Activated CD8-positive, alpha-beta memory T cell treated with anti-CD3 and anti-CD28 coated beads, Interleukin-2, amount 10 ng/mL, durations not matched to agents 7 days and 5 days (primary cell): Measurements from ENCODE around the gene TGFB1. TPM values are rescaled to one million over a fixed set of nuclear protein-coding genes. Genes with fewer than 3 reads are reported as not detected.

Source experiments
- ATAC-seq: fragments of 150-1000 bp; cut with Tn5 transposase; one replicate; pipeline ENCODE4 v1.10.0; 2021; ENCODE audit warnings: moderate library complexity
- CTCF ChIA-PET: fragments of 350-600 bp; sonication (Branson Sonifier 250); formaldehyde crosslinking; loops from one replicate; lab custom pipeline; 2021; ENCODE audit warnings: antibody characterized with exemption; lab: Charles Lee
- DNase-seq: peaks from one replicate; pipeline ENCODE4 v3.0.0-alpha.2; 2020
- H3K27ac Mint-ChIP-seq: one replicate; pipeline ENCODE4 v1.8.0; 2021; ENCODE audit warnings: mild to moderate bottlenecking, mixed read lengths
- H3K27me3 Mint-ChIP-seq: one replicate; pipeline ENCODE4 v1.8.0; 2021; ENCODE audit warnings: mixed read lengths
- H3K36me3 Mint-ChIP-seq: one replicate; pipeline ENCODE4 v1.8.0; 2021; ENCODE audit warnings: mild to moderate bottlenecking, mixed read lengths
- H3K4me1 Mint-ChIP-seq: one replicate; pipeline ENCODE4 v1.8.0; 2021; ENCODE audit warnings: mixed read lengths
- H3K4me3 Mint-ChIP-seq: one replicate; pipeline ENCODE4 v1.8.0; 2021; ENCODE audit warnings: mild to moderate bottlenecking, moderate library complexity, mixed read lengths
- H3K9me3 Mint-ChIP-seq: one replicate; pipeline ENCODE4 v1.8.0; 2022; ENCODE audit warnings: low read depth, mixed read lengths
- total RNA-seq, 2 experiments: library from RNA; stranded (reverse); gene quantifications; one replicate each; pipeline ENCODE4 v1.2.3, GENCODE V29; 2021

The TGFB1 gene
- total RNA-seq, 2 experiments from 2014 or later, result 171 to 179 TPM

DNA sequence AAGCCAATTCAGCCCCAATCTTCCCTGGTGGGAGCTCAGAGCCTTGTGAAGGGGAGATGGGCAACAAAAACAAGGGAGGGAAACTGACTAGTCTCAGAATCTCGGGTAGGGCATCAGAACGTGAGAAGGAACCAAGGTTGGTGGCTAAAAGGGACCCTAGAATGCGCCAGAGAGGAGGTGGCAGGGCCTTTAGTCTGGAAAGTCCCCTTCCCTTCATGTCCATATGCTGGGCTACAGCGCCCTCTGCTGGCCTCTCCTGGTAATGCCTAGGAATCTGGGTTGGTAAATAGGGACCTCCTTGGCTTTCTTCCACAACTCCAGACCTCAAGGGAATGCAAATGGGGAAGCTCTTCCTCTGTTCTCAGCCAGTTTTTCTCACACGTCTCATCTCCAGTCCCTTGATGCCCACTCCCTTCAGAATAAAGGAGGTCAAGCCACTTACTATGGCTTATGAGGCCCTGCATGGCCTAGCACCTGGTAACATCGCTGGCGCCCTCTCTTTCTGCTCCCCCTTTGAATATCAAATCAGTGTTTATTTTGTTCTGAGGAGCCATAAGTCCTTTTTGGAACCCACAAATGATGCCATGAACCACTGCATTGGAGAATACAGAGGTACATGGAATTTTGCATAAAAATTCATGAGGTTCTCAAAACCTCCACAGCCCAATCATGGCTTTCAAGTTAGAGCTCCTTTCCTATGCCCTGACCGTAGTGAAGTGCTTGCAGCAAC, 45.1 kb downstream of the TGFB1 start:
- Mint-ChIP-seq H3K36me3 (peaks cover 57% of the 10 kb centered on the region), H3K27me3 (no peaks in the 10 kb centered on the region), H3K27ac (peak overlapping the region; percentile 94), H3K9me3 (no peaks in the 10 kb centered on the region), H3K4me1 (peaks cover 82% of the 10 kb centered on the region), H3K4me3 (peak overlapping the region; percentile 95)
- peak; percentile 50 for ATAC-seq
- peak; percentile 95 for DNase-seq
- CTCF ChIA-PET, result interaction anchor here (0.8 to 11.7 kb wide), 31 partner anchors 9 to 647 kb away, joined by 3 to 110 read pairs (median 5); partner anchors contain the start of genes B9D2 and HNRNPUL1

DNA sequence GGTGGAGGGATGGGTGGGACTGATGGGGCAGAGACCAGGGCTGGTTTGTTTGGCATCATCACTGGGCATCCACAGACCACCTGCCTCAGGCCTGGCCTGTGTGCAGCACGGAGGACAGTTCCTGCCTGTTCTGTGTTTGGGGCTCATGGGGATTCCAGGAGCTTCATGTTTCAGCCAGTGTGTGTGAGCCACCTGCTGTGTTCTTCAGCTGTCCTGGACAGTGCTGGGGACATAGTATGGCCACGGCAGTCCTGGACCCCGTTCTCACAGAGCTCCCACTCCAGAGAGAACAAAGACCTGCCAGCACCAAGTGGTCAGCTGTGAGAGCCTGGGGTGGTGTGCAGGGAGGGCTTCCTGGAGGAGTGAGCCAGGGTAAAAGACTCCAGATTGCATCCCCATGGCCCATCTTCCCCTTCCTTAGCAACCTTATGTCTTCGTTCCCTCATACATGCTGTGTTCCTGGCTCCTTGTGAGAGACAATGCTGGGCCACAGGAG, 45.7 kb downstream of the TGFB1 start:
- H3K36me3 Mint-ChIP-seq, result peaks cover 55% of the 10 kb centered on the region

DNA sequence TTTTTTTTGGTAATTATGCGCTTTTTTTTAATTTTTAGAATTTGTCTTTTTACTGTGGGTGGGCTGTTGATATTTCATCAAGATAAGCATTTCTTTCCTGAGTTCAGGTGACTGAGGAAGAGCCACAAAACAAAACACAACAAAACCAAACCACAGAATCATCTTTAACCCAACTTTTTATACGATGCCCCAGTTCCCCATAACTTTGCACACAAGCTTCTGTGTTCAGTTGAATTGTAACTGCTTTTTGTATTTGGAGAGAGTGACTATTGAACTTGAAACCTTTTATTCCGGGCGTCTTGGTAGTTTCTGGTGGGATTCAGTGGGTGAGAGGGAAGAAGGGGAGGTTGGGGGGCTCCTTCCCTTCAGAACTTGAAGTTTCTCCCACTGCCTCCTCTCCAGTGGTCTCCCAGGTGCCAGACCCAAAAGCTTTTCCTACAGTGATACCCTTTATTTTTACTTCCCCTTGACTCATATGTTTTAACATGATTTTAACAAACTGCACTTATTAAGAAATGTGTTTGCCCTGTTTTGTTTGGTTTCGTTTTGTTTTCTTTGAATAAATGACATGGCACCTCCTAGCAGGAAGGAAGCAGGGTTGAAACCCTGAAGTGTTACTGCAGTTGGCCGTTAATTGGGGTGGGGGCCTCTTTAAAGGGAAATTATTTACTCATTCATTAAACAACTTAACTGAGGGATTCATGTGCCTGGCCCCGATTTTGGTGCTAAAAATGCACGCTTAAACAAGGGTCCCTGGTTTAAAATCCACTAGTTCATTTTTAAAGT, 46.4 kb downstream of the TGFB1 start:
- DNase-seq, result peak; percentile 60
- no peaks in the 10 kb centered on the region for H3K9me3 Mint-ChIP-seq
- peaks cover 85% of the 10 kb centered on the region for H3K4me1 Mint-ChIP-seq
- peak overlapping the region; percentile 60 for H3K4me3 Mint-ChIP-seq
- H3K27me3 Mint-ChIP-seq, result no peaks in the 10 kb centered on the region
- ATAC-seq, result no peak
- peak overlapping the region; percentile 94 for H3K27ac Mint-ChIP-seq
- H3K36me3 Mint-ChIP-seq, result peaks cover 55% of the 10 kb centered on the region
- CTCF ChIA-PET, result interaction anchor here (0.6 to 11.7 kb wide), 16 partner anchors 9 to 517 kb away, joined by 3 to 110 read pairs (median 6); partner anchors contain the start of genes B9D2 and HNRNPUL1

More for the DNA sequence above, 45.7 kb downstream of the TGFB1 start:
- peak; percentile 5 for ATAC-seq
- peak overlapping the region; percentile 94 for H3K27ac Mint-ChIP-seq
- no peak for DNase-seq
- H3K9me3 Mint-ChIP-seq, result no peaks in the 10 kb centered on the region
- H3K27me3 Mint-ChIP-seq, result no peaks in the 10 kb centered on the region
- peaks cover 82% of the 10 kb centered on the region for H3K4me1 Mint-ChIP-seq
- CTCF ChIA-PET, result interaction anchor here (0.9 to 11.7 kb wide), 24 partner anchors 9 to 646 kb away, joined by 3 to 110 read pairs (median 5); partner anchors contain the start of genes B9D2 and HNRNPUL1
- peak overlapping the region; percentile 95 for H3K4me3 Mint-ChIP-seq

DNA sequence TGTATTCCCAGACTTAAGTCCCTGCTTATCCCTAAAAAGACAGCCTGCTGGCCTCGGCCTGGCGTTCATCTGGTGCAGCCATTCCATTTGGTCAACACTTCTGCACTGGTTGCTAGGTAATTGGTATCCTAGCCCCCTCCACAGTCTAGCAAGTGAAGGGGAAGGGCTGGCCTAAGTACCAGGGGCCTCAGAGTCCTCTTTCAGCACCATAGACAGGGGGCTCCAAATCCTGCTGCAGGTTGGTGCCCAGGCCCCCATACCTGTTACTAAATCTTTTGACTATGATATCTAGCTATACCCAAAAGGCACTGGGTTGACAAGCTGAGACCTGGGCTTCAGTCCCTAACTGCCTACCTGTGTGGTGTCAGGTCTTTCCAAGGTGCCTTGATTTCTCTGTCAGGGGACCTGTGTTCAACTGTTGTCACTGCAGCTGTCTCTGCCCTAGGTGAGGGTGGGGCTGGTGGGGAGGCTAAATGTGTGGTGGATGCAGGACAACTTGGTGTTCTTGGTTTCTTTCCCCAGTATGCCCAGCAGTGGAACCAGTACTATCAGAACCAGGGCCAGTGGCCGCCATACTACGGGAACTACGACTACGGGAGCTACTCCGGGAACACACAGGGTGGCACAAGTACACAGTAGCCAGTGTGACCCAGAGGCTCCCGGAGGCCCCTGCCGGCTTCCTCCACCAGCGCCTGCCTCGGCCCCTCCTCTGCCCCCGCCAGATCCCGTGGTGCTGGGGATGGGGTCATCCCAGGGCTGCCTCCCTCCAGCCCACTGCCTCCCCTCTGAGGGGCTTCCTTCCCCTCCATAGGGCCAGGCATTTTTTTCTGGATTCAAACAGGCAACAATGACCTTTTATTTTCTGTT, 47.6 kb downstream of the TGFB1 start:
- Mint-ChIP-seq H3K36me3 (peaks cover 56% of the 10 kb centered on the region), H3K27ac (peak overlapping the region; percentile 94), H3K9me3 (no peaks in the 10 kb centered on the region), H3K4me1 (peaks cover 87% of the 10 kb centered on the region), H3K4me3 (peak overlapping the region; percentile 60), H3K27me3 (no peaks in the 10 kb centered on the region)
- CTCF ChIA-PET, result interaction anchor here (0.7 to 11.7 kb wide), 6 partner anchors 8 to 50 kb away, joined by 3 to 110 read pairs (median 4); partner anchors contain the start of gene HNRNPUL1
- ATAC-seq (no peak), DNase-seq (no peak)

DNA sequence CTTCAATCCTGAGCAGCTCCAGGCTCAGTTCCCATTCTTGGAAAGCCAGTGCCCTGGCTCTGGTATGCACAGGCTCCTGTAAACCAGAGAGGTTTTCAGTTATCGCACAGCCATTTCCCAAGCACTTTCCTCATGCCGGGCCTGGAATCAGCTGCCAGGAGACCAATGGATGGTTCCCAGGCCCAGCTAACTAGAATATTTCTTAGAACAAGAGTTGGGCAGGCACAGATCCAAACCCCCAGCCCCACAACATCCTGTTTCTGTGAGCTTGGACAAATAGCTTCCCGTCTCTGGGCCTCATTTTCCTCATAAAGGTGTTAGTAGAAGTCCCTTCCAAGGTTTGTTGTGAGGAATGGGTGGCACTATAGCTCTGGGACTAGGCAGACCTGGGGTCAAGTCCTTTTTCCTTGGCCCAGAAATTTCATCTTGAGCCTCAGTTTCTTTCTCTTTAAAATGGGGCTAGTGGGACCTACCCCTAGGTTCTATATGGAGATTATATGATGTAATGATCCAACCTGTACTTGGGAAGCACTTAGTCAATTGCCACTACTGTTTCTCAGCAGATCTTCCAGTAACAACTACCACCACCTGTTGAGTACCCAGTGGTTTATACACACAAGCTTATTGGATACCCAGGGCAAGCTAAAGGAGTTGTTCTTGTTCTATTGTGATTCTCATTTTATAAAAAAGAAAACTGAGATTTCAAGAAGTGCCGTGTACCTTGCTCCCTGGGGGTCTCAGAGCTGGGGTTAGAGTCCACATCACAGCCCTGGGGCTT, 48.8 kb downstream of the TGFB1 start:
- DNase-seq (no peak), ATAC-seq (no peak)
- no peaks in the 10 kb centered on the region for H3K9me3 Mint-ChIP-seq
- CTCF ChIA-PET, result interaction anchor here (0.7 to 11.7 kb wide), 7 partner anchors 18 to 100 kb away, joined by 3 to 110 read pairs (median 4); partner anchors contain the start of genes B9D2 and HNRNPUL1
- H3K27ac Mint-ChIP-seq, result peak overlapping the region; percentile 96
- no peak overlapping the region for H3K4me3 Mint-ChIP-seq
- H3K27me3 Mint-ChIP-seq, result no peaks in the 10 kb centered on the region
- H3K36me3 Mint-ChIP-seq, result peaks cover 62% of the 10 kb centered on the region
- H3K4me1 Mint-ChIP-seq, result peaks cover 92% of the 10 kb centered on the region

DNA sequence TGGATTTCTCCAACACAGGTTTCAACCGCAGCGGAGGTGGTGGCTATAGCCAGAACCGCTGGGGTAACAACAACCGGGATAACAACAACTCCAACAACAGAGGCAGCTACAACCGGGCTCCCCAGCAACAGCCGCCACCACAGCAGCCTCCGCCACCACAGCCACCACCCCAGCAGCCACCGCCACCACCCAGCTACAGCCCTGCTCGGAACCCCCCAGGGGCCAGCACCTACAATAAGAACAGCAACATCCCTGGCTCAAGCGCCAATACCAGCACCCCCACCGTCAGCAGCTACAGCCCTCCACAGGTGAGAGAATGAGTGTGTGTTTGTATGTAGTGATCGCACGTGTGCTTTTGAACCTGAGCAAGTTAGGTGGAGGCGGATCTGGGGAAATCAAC, 49.8 kb downstream of the TGFB1 start:
- H3K4me3 Mint-ChIP-seq, result peak overlapping the region; percentile 26
- H3K36me3 Mint-ChIP-seq, result peaks cover 70% of the 10 kb centered on the region
- H3K27ac Mint-ChIP-seq, result peak overlapping the region; percentile 96
- DNase-seq (no peak), ATAC-seq (no peak)
- no peaks in the 10 kb centered on the region for H3K9me3 Mint-ChIP-seq
- peaks cover 98% of the 10 kb centered on the region for H3K4me1 Mint-ChIP-seq
- H3K27me3 Mint-ChIP-seq, result no peaks in the 10 kb centered on the region
- CTCF ChIA-PET, result interaction anchor here (1.2 to 11.7 kb wide), 4 partner anchors 20 to 52 kb away, joined by 5 to 110 read pairs (median 7); partner anchors contain the start of gene HNRNPUL1

DNA sequence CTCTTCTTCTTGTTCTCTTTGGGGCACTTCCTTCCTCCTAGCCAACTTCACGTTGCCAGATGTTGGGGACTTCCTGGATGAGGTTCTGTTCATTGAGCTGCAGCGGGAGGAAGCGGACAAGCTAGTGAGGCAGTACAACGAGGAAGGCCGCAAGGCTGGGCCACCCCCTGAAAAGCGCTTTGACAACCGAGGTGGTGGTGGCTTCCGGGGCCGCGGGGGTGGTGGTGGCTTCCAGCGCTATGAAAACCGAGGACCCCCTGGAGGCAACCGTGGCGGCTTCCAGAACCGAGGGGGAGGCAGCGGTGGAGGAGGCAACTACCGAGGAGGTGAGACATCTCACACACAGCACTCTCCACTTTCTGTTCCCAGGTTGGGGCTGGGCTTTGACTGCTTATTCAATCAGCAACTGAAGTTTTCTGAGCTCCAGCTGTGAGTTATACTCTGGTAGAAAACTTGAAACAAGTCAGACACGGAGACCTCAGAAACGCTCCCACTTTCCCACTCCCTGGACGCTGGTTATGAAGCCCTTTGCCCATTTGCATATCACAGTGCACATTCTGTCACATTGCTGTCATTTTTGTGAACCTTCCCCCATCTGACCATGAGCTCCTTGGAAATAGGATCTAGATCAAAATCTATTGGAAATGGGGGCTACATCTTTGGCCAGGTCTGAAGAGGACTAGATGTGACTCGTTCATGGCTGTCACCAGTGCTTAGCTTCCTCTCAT, 50.9 kb downstream of the TGFB1 start:
- Mint-ChIP-seq H3K27me3 (no peaks in the 10 kb centered on the region), H3K27ac (peak overlapping the region; percentile 96)
- ATAC-seq, result peak; percentile 68

DNA sequence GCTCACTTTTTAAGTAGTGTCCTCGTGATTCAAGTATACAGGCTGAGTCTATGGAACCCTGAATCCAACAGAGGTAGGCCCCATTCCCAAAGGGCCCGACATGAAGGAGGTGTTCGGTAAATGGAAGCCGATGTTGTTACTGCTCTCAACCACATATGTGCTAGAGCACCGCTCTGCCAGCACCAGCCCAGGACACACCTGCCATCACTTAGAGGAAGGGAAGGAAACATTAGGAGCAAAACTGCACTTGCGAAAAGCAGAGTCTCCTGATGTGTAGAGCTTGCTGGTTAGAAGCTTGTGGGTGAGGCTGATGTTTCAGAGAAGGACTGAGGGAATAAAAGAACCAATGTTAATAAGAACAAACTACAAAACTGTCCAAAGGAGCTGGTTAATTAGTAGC, 53.2 kb downstream of the TGFB1 start:
- peaks cover 99% of the 10 kb centered on the region for H3K4me1 Mint-ChIP-seq
- H3K4me3 Mint-ChIP-seq, result no peak overlapping the region
- CTCF ChIA-PET, result interaction anchor here (1.0 to 11.7 kb wide), 3 partner anchors 27 to 96 kb away, joined by 3 to 110 read pairs (median 7); partner anchors contain the start of gene HNRNPUL1
- DNase-seq (no peak), ATAC-seq (no peak)
- H3K27me3 Mint-ChIP-seq, result no peaks in the 10 kb centered on the region
- peak overlapping the region; percentile 82 for H3K27ac Mint-ChIP-seq
- no peaks in the 10 kb centered on the region for H3K9me3 Mint-ChIP-seq
- H3K36me3 Mint-ChIP-seq, result peaks cover 79% of the 10 kb centered on the region

More for the DNA sequence above, 50.9 kb downstream of the TGFB1 start:
- CTCF ChIA-PET, result interaction anchor here (0.6 to 11.7 kb wide), 11 partner anchors 8 to 525 kb away, joined by 3 to 110 read pairs (median 5); partner anchors contain the start of genes CCDC97 and HNRNPUL1
- H3K4me3 Mint-ChIP-seq, result peak overlapping the region; percentile 75
- peaks cover 75% of the 10 kb centered on the region for H3K36me3 Mint-ChIP-seq
- DNase-seq, result peak; percentile 91
- peaks cover 98% of the 10 kb centered on the region for H3K4me1 Mint-ChIP-seq
- no peaks in the 10 kb centered on the region for H3K9me3 Mint-ChIP-seq

DNA sequence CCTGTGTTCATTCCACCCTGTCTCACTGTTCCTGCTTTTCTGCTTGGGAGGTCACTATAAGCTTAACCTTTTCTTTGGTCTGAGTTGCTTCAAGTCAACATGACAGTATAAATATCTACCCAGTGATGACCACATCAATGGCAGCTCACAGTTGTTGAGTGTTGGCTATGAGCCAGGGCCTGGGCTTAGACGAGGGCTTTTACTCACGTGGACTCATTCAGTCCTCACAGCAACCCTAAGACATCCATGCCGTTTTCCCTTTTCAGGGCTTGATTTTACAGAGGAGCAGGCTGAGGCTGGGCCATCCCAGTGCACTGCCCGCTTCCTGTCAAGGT, 54.0 kb downstream of the TGFB1 start:
- H3K36me3 Mint-ChIP-seq, result peaks cover 79% of the 10 kb centered on the region
- peaks cover 99% of the 10 kb centered on the region for H3K4me1 Mint-ChIP-seq
- peak; percentile 52 for DNase-seq
- H3K4me3 Mint-ChIP-seq, result no peak overlapping the region
- no peaks in the 10 kb centered on the region for H3K9me3 Mint-ChIP-seq
- CTCF ChIA-PET, result interaction anchor here (0.7 to 3.8 kb wide), 3 partner anchors 8 to 37 kb away, joined by 3 to 28 read pairs (median 7); no protein-coding TSS in a partner anchor
- peak overlapping the region; percentile 82 for H3K27ac Mint-ChIP-seq
- H3K27me3 Mint-ChIP-seq, result no peaks in the 10 kb centered on the region
- no peak for ATAC-seq

DNA sequence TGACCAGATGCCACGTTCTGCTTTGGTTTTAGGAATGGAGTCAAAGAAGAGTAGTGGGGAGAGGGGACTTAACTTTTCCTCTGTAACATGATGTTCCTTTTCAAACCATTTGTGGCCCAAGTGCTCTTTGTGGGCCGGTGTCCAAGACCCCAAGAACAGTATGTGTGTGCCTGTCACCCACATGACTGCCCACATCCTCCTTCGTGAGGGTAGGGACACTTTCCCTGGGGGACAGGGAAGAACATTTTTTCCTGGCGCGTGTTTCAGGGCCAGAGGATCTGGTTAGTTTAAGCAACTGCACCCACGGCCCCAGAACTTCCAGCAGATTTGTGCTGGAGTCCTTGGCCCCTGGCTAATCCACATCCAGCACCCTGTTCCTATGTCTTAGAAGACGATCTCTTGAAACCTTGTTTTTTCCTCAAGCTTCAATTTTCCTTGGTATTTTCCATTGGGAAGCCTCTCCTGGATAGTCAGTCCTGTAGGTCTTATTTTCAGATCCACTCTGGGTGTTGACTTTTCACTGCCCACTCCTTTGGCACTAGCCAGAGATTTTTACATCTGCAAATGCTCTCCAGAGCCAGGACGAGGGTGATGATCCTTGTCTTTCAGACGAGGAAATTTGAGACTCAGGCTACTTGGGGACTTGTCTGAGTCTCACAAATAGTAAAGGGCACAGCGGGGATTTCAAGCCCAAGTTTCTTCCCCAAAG, 54.5 kb downstream of the TGFB1 start:
- peak overlapping the region; percentile 82 for H3K27ac Mint-ChIP-seq
- DNase-seq (no peak), ATAC-seq (no peak)
- no peak overlapping the region for H3K4me3 Mint-ChIP-seq
- CTCF ChIA-PET, result interaction anchor here (0.7 to 3.8 kb wide), 4 partner anchors 9 to 96 kb away, joined by 3 to 28 read pairs (median 8); partner anchors contain the start of gene HNRNPUL1
- H3K9me3 Mint-ChIP-seq, result no peaks in the 10 kb centered on the region
- H3K4me1 Mint-ChIP-seq, result peaks cover 99% of the 10 kb centered on the region
- H3K36me3 Mint-ChIP-seq, result peaks cover 79% of the 10 kb centered on the region
- no peaks in the 10 kb centered on the region for H3K27me3 Mint-ChIP-seq
